ENCODE measurements around the gene UNC45A.
A peak's percentile ranks its signal among the peaks of the same experiment; 100 is the strongest.

The UNC45A gene

DNA sequence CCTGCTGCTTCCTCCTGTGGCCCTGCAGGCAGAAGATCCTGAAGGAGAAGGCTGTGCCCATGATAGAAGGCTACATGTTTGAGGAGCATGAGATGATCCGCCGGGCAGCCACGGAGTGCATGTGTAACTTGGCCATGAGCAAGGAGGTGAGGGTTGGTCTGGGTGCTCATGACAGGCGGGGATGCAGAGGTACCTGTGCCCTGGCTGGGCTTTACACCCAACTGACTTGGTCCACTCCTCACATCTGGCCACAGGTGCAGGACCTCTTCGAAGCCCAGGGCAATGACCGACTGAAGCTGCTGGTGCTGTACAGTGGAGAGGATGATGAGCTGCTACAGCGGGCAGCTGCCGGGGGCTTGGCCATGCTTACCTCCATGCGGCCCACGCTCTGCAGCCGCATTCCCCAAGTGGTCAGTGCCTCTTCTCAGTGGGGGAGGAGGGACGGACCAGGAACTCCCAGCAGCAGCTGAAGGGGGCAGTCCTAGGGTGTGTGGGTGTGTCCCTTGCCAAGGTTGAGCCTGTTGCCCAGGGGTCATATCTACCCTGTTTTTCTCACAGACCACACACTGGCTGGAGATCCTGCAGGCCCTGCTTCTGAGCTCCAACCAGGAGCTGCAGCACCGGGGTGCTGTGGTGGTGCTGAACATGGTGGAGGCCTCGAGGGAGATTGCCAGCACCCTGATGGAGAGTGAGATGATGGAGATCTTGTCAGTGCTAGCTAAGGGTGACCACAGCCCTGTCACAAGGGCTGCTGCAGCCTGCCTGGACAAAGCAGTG lies 18.0 kb downstream of the UNC45A start:
- H4K8ac ChIP-seq (ENCODE audit: low read length), result no peak overlapping the region
- 96% methylated on average over 14 of the region's 14 CpGs for WGBS
- H3K4me3 ChIP-seq (ENCODE audit: insufficient read depth in 1 of 2, low read depth in 1 of 2, low read length in 2 of 2), result no peak overlapping the region
- peaks cover 33% of the 10 kb centered on the region for H3K4me1 ChIP-seq (ENCODE audit: control insufficient read depth, insufficient read depth, low read depth, low read length)
- H2AK5ac ChIP-seq (ENCODE audit: low read length, severe bottlenecking), result no peak overlapping the region
- H3K27ac ChIP-seq (ENCODE audit: low read length, poor library complexity, severe bottlenecking), result no peak overlapping the region
- no peak overlapping the region for H2BK12ac ChIP-seq (ENCODE audit: low read length in 2 of 2)
- peaks cover 19% of the 10 kb centered on the region for H3K79me1 ChIP-seq (replicated peaks; ENCODE audit: low read length, poor library complexity, severe bottlenecking)
- no peak overlapping the region for H2AFZ ChIP-seq (ENCODE audit: low read depth, low read length)
- no peak overlapping the region for H3K18ac ChIP-seq (ENCODE audit: low read depth in 1 of 2, low read length in 2 of 2)
- H3K23ac ChIP-seq (ENCODE audit: low read length in 2 of 2), result no peak overlapping the region
- no peak overlapping the region for H3K4ac ChIP-seq (ENCODE audit: low read depth in 1 of 2, low read length in 2 of 2)
- H3K9me3 ChIP-seq (ENCODE audit: control insufficient read depth, low read length), result no peaks in the 10 kb centered on the region
- H2BK120ac ChIP-seq (ENCODE audit: low read depth, low read length), result no peak overlapping the region
- DNase-seq, result no peak
- no peaks in the 10 kb centered on the region for H3K27me3 ChIP-seq (ENCODE audit: control insufficient read depth in 1 of 2, insufficient read depth in 1 of 2, low read length in 2 of 2)
- H3K14ac ChIP-seq (ENCODE audit: low read length in 2 of 2), result no peak overlapping the region
- no peak overlapping the region for H2BK5ac ChIP-seq (ENCODE audit: low read depth, low read length, poor library complexity, severe bottlenecking)
- H2BK15ac ChIP-seq (ENCODE audit: low read depth, poor library complexity, severe bottlenecking), result no peak overlapping the region
- no peak overlapping the region for H3K4me2 ChIP-seq (ENCODE audit: low read length, poor library complexity, severe bottlenecking)
- H4K91ac ChIP-seq (ENCODE audit: low read length), result peak overlapping the region; percentile 48
- no peak overlapping the region for H3K9ac ChIP-seq (ENCODE audit: low read length)
- H3K36me3 ChIP-seq (ENCODE audit: control insufficient read depth in 1 of 2, insufficient read depth in 2 of 2, low read depth in 1 of 2, low read length in 2 of 2), result peaks cover 56 to 64% of the 10 kb centered on the region in 2 experiments

DNA sequence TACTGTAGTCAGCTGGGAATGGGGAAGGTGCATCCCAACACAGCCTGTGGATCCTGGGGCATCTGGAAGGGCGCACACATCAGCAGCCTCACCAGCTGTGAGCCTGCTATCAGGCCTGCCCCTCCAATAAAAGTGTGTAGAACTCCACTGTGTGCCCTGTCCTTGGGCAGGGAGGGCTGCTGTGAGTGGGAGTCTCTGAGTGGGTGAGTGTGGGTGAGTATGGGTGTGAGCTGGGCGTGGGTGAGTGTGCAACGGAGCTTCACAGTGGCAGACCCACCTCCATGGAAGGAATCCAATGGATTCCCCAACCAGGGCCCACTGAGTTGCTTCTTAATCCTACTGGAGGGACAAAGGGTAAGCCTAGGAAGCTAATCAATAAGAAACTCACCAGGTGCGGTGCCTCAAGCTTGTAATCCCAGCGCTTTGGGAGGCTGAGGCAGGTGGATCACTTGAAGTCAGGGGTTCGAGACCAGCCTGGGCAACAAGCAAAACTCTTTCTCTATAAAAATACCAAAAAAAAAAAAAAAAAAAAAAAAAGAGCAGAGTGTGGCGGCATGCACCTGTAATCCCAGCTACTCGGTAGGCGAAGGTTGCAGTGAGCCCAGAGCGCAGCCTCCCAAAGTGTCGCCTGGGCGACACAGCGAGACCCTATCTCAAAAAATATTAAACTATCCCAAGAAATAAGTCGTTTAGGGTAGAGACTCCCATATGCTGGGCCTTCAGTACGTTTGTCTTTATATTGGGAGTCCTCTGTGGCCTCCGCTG lies 19.0 kb downstream of the UNC45A start:
- no peaks in the 10 kb centered on the region for H3K27me3 ChIP-seq (ENCODE audit: control insufficient read depth in 1 of 2, insufficient read depth in 1 of 2, low read length in 2 of 2)
- 68% methylated on average over 8 of the region's 16 CpGs for WGBS
- H3K79me1 ChIP-seq (replicated peaks; ENCODE audit: low read length, poor library complexity, severe bottlenecking), result peaks cover 19% of the 10 kb centered on the region
- peak overlapping the region; percentile 48 for H4K91ac ChIP-seq (ENCODE audit: low read length)
- H3K9ac ChIP-seq (ENCODE audit: low read length), result peak overlapping the region; percentile 96
- no peak overlapping the region for H2AK5ac ChIP-seq (ENCODE audit: low read length, severe bottlenecking)
- no peak overlapping the region for H2BK12ac ChIP-seq (ENCODE audit: low read length in 2 of 2)
- no peak overlapping the region for H2BK120ac ChIP-seq (ENCODE audit: low read depth, low read length)
- H3K4me1 ChIP-seq (ENCODE audit: control insufficient read depth, insufficient read depth, low read depth, low read length), result peaks cover 30% of the 10 kb centered on the region
- no peak overlapping the region for H2BK5ac ChIP-seq (ENCODE audit: low read depth, low read length, poor library complexity, severe bottlenecking)
- no peak overlapping the region for H3K23ac ChIP-seq (ENCODE audit: low read length in 2 of 2)
- H3K14ac ChIP-seq (ENCODE audit: low read length in 2 of 2), result no peak overlapping the region
- H2AFZ ChIP-seq (ENCODE audit: low read depth, low read length), result no peak overlapping the region
- no peak overlapping the region for H2BK15ac ChIP-seq (ENCODE audit: low read depth, poor library complexity, severe bottlenecking)
- no peak overlapping the region for H4K8ac ChIP-seq (ENCODE audit: low read length)
- peaks cover 47 to 56% of the 10 kb centered on the region in 2 experiments for H3K36me3 ChIP-seq (ENCODE audit: control insufficient read depth in 1 of 2, insufficient read depth in 2 of 2, low read depth in 1 of 2, low read length in 2 of 2)
- H3K4ac ChIP-seq (ENCODE audit: low read depth in 1 of 2, low read length in 2 of 2), result no peak overlapping the region
- no peak overlapping the region for H3K27ac ChIP-seq (ENCODE audit: low read length, poor library complexity, severe bottlenecking)
- H3K4me2 ChIP-seq (ENCODE audit: low read length, poor library complexity, severe bottlenecking), result peak overlapping the region; percentile 49
- H3K4me3 ChIP-seq (ENCODE audit: insufficient read depth in 1 of 2, low read depth in 1 of 2, low read length in 2 of 2), result peak overlapping the region; percentile 26 to 86
- no peak for DNase-seq
- no peaks in the 10 kb centered on the region for H3K9me3 ChIP-seq (ENCODE audit: control insufficient read depth, low read length)
- H3K18ac ChIP-seq (ENCODE audit: low read depth in 1 of 2, low read length in 2 of 2), result no peak overlapping the region

- H2BK12ac ChIP-seq (ENCODE audit: low read length in 2 of 2), result no peak within 1 kb of the TSS
- H4K91ac ChIP-seq (ENCODE audit: low read length), result peak within 1 kb of the TSS; percentile 64
- H4K8ac ChIP-seq (ENCODE audit: low read length), result peak within 1 kb of the TSS; percentile 92
- WGBS, result 2% methylated on average over 67 of the region's 69 CpGs
- H2BK5ac ChIP-seq (ENCODE audit: low read depth, low read length, poor library complexity, severe bottlenecking), result peak within 1 kb of the TSS; percentile 35
- peak within 1 kb of the TSS; percentile 67 for H3K4me2 ChIP-seq (ENCODE audit: low read length, poor library complexity, severe bottlenecking)
- DNase-seq, result peak; percentile 96
- H2BK15ac ChIP-seq (ENCODE audit: low read depth, poor library complexity, severe bottlenecking), result no peak within 1 kb of the TSS
- H3K36me3 ChIP-seq (ENCODE audit: control insufficient read depth in 1 of 2, insufficient read depth in 2 of 2, low read depth in 1 of 2, low read length in 2 of 2), result peaks cover 39 to 52% of the 10 kb centered on the region in 2 experiments
- peak within 1 kb of the TSS; percentile 96 for H3K9ac ChIP-seq (ENCODE audit: low read length)
- peaks cover 17% of the 10 kb centered on the region for H3K79me1 ChIP-seq (replicated peaks; ENCODE audit: low read length, poor library complexity, severe bottlenecking)
- H3K4ac ChIP-seq (ENCODE audit: low read depth in 1 of 2, low read length in 2 of 2), result peak within 1 kb of the TSS; percentile 35 to 94
- H3K9me3 ChIP-seq (ENCODE audit: control insufficient read depth, low read length), result no peaks in the 10 kb centered on the region
- no peak within 1 kb of the TSS for H2BK120ac ChIP-seq (ENCODE audit: low read depth, low read length)
- H3K4me3 ChIP-seq (ENCODE audit: insufficient read depth in 1 of 2, low read depth in 1 of 2, low read length in 2 of 2), result peak within 1 kb of the TSS; percentile 73 to 86
- H3K18ac ChIP-seq (ENCODE audit: low read depth in 1 of 2, low read length in 2 of 2), result peak within 1 kb of the TSS; percentile 79 to 98
- H2AK5ac ChIP-seq (ENCODE audit: low read length, severe bottlenecking), result no peak within 1 kb of the TSS
- peak within 1 kb of the TSS; percentile 68 for H3K27ac ChIP-seq (ENCODE audit: low read length, poor library complexity, severe bottlenecking)
- H3K14ac ChIP-seq (ENCODE audit: low read length in 2 of 2), result peak within 1 kb of the TSS in 1 of 2 experiments; percentile 45
- H3K4me1 ChIP-seq (ENCODE audit: control insufficient read depth, insufficient read depth, low read depth, low read length), result peaks cover 22% of the 10 kb centered on the region
- no peaks in the 10 kb centered on the region for H3K27me3 ChIP-seq (ENCODE audit: control insufficient read depth in 1 of 2, insufficient read depth in 1 of 2, low read length in 2 of 2)
- H2AFZ ChIP-seq (ENCODE audit: low read depth, low read length), result peak within 1 kb of the TSS; percentile 72
- no peak within 1 kb of the TSS for H3K23ac ChIP-seq (ENCODE audit: low read length in 2 of 2)
Observed at GRCh38 chr15:90954712-90955623, 19.9 kb downstream of the UNC45A start, which contains the start of gene RCCD1. RCCD1 (plus strand) TSS chr15:90954884; CDS start chr15:90956735, 1,851 bp downstream.
